GM18519 (cell line): ENCODE measurements around the gene LCE6A.

Source experiments
- ATAC-seq: cut with Tn5 transposase; IDR thresholded peaks from one replicate; pipeline ENCODE4 v1.9.1; 2021; ENCODE audit warnings: mild to moderate bottlenecking, moderate library complexity; ENCODE audit not compliant: unreplicated experiment, low FRiP score

Gene LCE6A, protein sequence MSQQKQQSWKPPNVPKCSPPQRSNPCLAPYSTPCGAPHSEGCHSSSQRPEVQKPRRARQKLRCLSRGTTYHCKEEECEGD

DNA sequence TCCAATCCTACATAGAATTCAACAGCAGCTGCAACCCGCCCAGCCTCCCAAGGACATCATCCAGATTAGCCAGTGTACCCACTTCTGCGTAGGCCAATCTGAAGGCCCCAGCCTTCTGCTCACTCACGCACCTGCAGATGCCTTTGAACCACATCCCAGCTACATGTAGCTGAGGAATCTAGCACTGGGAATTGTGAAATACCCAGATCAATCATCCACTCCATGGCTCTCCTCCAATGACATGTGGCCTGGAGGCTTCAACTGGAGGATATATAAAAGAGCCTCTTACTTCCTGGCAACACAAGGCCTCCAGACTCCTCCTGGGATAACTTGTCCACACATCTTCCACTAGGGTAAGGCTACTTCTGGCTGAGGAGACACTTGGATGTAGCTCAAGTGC lies at the start of gene LCE6A:
TSS of gene LCE6A (plus strand) at position 301 of the 400 bp plus-strand sequence. CDS start 665 bp downstream, outside the sequence.
- no peak for ATAC-seq

DNA sequence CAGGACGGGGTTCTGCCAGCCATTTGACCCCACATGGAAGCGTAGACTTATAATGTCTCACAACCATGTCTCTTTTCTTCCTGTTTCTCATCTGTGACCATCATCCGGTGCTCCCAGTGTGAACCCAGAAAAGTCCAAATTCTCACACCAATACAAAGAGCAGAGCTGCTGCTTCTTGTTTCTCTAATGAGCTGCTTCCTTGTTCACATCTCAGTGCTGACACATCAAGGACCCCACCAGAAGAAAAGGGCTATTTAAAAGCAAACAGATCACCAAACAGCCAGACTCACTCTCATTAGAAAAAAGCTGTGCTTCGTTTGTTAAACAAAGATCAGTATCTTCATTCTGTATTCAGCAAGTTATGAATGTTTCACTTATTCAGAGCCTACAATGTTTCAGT lies 47.0 kb upstream of the LCE6A start:
- ATAC-seq = no peak

DNA sequence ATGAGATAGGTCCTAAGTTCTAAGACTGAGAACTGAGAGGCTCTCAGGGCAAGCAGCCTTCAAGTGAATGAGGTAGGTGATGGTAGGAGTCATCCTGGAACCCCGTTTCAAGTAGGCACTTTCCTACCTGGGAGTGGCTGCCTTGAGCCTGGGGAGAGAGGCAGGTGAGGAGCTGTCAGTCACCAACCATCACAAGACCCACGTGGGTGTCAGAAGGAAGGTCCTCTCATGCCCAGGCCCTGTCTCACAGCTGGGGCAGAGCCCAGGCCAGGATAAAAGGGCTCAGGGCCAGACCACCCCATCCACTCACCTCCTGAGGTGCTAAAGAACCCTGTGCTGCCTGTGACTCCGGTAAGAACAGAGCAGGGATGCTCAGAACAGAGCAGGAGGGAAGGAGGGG lies 46.2 kb upstream of the LCE6A start, which contains the start of gene LCE1D:
TSS of gene LCE1D (plus strand) at position 301 of the 400 bp plus-strand sequence. CDS start 1,074 bp downstream, outside the sequence.
- no peak for ATAC-seq

DNA sequence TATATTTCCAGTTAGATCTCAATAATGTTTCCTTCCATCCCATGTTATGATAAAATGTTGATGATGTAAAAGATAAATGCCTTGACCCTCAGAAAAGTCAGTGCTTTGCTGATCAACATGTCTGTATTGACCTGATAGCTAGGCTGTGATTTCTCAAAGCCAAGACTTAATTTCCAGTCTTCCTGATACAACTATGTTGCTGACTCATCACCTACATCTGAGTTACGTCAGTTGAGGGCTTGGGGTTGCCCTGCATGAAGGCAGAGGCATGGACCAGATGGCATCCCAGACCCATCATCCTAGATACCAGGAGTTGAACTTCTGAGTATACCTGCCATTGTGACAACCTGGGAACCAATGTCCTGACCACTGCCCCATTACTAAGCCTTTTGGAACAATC lies 41.3 kb upstream of the LCE6A start:
- ATAC-seq = no peak

DNA sequence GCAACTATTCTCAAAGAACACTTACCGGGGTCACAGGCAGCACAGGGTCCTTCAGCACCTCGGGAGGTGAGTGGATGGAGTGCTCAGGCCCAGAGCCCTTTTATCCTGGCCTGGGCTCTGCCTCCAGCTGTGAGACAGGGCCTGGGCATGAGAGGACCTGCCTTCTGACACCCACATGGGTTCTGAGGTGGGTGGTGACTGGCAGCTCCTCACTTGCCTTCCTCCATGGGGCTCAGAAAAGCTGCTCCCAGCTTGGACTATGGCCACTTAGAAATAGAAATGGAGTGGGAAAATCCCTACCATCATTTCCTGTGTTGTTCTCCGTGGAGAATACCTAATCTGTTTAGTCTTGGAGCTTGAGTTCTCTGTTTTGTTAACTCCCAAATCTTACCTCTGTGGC lies 36.1 kb upstream of the LCE6A start, which contains the start of gene LCE1C:
TSS of gene LCE1C (minus strand) at position 76 of the 400 bp plus-strand sequence. CDS start 1,173 bp downstream, outside the sequence.
- ATAC-seq = no peak

DNA sequence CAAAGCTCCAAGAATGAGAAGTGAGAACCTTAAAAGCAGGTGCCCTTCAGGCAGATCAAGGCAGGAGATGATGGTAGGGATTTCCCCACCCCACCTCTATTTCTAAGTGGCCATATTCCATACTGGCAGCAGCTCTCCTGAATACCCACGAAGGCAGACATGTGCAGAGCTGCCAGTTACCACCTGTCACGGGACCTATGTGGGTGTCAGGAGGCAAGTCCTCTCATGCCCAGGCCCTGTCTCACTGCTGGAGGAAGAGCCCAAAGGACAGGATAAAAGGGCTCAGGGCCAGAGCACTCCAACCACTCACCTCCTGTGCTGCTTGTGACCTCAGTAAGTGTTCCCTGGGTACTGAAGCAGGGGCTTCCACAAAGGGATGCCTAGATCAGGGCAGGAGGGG lies 31.6 kb upstream of the LCE6A start:
- no peak for ATAC-seq

DNA sequence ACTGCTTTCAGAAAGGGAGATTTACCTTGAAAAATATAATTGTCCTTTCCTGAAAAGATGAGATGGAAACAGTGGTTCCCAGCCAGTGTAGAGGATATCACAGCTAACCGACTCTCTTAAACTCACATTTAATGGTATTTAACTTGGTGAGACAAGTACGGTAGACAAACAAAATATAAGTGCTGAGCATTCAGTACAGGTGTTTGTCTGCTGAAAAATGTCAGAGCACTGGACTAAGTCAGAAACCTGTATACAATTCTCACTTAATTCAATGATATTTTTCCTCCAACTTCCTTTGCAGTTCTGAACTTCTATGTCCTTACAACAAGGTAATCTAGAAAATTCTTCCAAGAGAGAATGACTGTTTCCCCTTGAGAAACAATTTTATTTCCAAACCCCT lies 31.0 kb upstream of the LCE6A start, which contains the start of gene LCE1B:
TSS of gene LCE1B (plus strand) at position 301 of the 400 bp plus-strand sequence. CDS start 476 bp downstream, outside the sequence.
- ATAC-seq = no peak

DNA sequence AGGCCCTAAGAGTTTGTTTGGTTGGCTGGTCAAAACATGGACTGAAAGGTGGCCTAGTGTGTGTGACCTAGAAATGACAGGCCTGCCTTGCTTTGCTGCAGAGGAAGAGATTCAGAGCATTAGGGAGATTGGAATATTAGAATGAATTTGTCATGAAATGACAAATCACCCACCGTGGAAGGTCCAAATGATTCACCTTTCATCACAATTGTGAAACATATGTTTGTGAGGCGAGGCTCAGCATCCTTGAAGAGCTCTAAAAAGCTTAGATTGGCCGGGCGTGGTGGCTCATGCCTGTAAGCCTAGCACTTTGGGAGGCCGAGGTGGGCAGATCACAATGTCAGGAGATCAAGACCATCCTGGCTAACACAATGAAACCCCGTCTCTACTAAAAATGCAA lies 25.3 kb upstream of the LCE6A start:
- no peak for ATAC-seq

DNA sequence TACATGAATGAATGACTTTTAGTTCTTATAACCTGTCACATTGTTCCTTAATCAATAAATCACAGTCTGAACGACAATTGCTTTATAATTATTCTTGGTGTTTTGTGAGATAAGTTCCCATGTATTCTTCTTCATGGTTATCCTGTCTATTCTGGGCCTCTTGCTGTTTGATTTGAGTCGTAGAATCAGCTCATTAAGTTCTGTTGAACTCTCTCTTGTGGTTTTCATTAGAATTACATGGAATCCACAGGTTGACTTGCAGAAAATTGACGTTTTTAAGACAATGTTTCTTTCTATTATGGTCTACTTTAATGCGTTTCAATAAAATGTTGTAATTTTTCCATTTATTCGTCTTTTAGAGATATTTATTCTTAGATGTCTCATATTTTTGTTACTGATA lies 19.4 kb upstream of the LCE6A start:
- no peak for ATAC-seq

DNA sequence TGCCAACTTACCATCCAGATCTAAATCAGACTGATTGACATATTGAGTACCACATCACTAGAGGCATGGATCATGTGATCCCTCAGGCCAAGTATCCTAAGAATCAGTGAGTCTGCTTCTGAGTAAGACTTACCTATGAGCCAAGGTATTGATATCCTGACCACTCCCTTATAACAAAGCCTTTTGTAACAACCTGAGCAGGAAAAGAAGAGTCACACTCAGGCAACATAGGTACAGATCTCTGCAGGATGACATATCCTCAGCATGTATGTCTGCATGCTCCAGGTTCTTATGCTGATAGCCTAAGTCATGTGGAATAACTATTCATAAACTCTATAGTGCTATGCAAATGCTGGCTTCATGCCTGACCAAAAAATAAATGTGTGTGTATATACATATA lies 17.7 kb upstream of the LCE6A start:
- no peak for ATAC-seq

DNA sequence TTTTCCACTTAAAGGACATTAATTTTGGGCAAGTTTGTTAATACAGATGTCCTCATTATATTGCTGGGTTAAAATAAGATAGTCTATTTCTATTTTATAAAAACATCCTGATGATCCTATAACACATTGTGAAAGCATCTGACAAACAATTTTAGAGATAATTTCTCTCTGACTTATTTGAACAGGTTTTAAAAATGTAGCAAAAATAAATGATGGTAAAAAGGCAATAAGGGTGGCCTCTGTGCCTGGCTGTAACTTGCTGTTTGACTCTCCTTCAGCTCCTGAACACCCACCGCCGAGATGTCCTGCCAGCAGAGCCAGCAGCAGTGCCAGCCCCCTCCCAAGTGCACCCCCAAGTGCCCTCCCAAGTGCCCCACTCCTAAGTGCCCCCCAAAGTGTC lies 15.5 kb upstream of the LCE6A start, which contains the start of gene LCE1A:
TSS of gene LCE1A (plus strand) at position 301 of the 400 bp plus-strand sequence. CDS start at position 301, 0 bp downstream.
- no peak for ATAC-seq

DNA sequence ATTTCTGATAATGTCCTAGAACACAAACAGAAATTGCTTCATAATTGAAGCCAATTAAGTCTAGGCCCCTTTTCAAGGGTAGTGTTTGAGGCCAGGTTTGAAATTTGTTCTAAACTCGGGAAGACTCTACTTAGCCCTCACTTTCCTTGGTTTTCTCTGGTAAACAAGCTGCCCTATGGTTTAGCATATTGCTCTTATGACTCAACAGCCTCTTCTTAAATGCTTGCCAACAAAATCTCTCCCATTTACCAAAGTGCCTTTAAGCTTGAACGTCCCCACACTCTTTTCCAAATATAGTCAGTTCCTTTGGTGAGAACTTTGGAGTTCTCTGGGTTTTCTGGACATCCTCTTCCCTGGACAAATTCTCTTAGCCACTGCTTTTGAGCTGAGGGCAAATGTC lies 5.8 kb upstream of the LCE6A start:
- no peak for ATAC-seq

DNA sequence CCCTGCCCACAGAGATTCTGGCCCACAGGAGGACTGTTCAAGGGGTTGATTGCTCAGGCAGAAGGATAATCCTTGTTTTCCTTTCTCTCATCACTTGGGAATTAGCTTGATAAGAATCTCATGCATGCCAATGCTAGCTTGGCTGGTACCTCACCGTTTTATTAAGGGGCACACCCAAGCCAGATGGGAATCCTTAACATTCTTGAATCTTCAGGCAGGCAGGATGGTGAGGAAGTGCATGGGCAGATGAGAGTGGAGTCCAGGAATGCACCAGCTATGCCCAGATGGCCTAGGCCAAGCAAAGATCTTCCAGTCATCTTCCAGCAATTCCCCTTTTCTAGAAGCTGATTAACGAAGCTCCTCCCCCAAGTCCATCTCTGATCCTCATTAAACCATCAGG lies 13.0 kb downstream of the LCE6A start:
- ATAC-seq = no peak

DNA sequence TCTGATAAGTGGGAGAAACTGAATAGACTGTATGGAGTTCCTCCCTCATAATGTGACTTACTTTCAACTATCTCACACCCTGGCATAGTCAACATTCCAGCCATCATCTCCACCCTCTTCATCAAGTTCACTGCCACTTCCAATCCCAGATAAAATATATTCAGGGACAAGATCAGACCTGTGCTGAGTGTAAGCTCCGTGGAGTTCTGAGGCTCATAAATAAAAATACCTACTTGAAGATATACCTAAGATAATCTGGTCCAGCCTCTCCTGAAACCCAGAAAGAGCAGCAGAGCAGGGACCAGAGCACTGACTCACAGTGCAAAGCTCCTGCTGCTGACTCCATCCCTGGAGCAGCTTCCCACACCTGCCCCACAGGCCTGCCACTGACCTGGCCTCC lies 15.4 kb downstream of the LCE6A start:
- ATAC-seq = no peak

DNA sequence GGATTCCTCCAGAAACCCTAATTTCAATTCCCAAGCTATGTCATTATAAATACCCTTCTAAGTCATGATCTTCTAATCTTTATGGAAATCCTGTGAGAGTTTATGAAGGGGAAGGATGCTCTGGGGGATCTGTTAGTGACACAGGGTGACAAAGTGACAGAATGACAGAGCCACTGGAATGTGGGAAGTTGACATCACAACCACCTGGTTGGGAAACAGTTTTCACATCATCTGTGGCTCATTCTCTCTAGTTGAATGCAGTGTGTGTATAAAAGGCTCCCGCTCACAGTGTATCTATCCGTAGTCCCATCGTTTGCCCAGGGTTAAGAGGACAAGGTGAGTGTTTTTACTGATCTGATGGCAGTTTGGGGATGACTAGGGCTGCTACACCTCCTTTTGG lies 17.0 kb downstream of the LCE6A start, which contains the start of gene LCE7A:
TSS of gene LCE7A (plus strand) at position 301 of the 400 bp plus-strand sequence. CDS start 702 bp downstream, outside the sequence.
- no peak for ATAC-seq

DNA sequence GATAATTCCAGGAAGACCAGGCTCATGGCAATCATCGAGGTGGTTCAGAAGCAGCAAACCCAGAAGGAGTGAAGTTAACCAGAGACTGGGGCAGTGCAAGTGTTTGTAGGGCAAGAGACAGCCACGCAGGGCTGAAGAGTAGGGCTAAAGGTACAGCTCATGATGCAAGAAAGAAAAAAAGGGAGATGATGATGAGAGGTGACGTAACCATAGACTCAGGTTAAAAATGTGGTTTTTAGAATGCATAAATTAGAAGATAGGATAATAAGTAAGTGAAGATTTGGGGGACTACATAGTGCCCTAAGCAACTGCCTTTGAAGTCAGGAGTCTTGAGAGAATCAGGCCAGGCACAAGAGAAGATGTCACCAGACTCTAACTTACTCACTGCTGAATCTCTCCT lies 17.5 kb downstream of the LCE6A start:
- ATAC-seq = no peak

DNA sequence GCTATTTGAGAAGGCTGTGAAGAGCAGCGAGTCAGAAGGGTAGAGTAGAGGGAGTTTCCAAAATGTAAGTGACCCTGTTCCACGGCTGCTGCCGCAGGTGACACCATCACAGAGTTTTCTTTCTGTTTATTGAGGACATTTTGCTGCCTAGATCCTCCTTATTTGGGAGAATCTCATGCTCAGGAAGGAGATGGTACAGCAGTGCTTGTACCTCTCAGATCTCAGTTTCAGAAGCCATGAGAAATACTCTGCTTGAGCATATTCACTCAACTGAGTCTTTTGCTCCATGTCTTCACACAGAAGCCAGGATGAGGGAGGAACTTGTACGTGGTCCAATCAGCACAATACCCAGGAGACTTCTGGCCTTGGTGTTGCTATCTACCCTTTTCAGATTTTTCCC lies 18.7 kb downstream of the LCE6A start:
- ATAC-seq = no peak

DNA sequence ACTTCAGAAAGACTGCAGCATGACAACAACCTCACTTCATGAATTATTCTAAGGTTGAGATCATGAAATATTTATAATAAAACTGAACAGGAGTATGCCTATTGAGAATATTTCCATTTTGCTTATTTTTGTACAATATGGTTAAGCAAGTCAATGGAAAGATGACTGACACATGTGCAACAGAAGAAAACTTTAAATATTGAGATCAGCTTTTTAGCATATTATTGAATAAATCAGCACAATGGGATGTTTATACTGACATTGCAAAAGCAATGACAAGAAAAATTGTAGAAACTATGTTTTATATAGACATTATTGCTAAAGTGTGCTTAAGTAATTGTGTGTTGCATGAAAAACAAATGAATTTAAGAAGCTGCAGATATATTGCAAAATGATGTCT lies 21.8 kb downstream of the LCE6A start:
- ATAC-seq = no peak

DNA sequence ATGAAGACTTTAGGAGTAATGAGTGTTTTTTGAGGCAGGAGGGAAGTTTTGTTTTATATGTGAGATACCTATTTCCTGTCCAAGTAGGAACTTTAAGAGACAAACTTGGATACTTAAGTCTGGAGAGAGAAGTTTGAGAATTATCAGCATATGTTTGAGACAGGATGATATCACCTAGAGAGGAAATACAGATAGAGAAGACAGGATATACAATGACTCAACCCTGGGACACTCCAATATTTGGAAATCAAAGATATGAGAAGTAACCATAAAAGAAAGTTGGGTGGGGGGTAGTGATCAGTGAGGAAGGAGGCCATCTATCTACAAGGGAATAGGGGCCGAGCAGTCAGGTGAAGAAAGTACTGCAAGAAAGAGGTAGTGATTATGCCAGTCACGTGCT lies 23.7 kb downstream of the LCE6A start:
- ATAC-seq = no peak

DNA sequence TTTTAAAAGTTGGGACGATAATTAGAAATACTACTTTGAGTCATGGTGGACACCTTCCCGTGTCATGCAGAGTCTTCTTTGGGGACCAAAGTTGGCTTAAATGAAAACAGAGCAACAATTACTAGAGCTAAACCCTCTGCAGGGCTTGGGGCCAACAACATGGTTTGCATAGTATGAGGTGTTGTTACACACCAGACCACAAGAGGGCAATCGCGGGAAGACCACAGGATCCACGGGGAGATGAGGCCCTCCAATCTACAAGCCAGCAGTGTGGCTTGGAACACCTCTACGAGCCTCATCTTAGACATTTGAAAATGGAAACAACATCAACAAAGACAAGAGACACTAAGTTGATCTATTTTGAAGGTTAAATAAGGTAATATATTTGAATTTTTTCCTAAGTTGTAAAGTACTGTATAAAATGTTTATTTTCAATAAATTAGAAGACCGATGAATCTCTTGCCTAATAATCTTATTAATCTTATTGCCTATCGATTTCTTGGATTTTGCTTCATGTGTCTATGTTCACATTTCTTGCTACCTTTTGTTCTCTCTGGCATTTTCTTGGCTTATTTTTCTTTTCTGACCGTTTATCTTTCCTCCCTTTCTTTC lies 27.3 kb downstream of the LCE6A start:
- no peak for ATAC-seq

DNA sequence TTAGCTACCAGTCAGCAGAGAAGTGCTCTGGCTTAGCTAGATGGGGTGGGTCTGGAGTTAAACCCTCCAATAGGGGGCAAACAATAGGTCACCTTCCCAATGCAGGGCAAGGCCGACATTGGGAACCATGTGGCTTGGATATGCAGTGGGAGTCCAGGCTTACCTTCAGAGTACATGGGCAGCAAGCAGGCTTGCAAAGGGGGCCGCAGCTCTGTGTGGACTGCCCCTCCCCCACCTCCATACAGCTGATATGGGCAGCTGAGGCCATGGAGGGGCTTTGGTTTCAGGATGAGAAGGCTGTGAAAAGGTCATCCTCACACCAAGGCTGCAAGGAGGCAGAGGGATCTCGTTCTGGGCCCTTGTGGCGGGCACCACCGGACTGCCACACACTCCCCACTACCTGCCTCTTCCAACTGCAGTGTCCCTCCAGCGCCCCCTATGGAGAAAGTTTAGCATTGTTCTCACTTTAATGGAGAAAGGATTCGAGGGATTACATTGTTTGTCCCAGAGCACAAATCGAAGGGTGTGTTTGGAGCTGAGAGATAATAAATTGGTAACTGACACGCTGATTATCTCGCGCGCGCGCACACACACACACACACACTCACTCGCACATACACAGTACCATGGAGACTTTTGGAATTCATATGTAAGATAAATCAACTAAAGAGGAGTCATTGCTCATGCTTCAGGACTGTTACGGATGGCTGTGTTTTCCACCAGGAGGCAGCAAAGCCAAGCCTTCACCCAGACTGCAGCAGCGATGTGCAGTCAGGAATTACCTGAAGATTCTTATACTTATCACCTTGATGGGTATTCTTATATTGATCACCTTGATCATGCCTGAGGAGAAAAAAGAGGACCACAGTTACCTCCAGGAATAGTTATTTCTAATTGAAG lies 28.4 kb downstream of the LCE6A start:
- ATAC-seq = no peak
